ENCODE results near the gene GIT1.
"Not testable (repeated sequence)": the region's sequence is repeated elsewhere in the genome, so short reads cannot be mapped to it uniquely, and the experiment has no call there.

The GIT1 gene

GRCh38 chr17:29559640-29560039, 29.8 kb downstream of the GIT1 start:
- H3K4me3 ChIP-seq (replicated peaks in 1 of 2; ENCODE audit: low read depth in 2 of 2, low read length in 2 of 2): no peak overlapping the region
- no peak for DNase-seq (ENCODE audit: low read depth in 2 of 2)
- TF ChIP-seq, protein P1, sequence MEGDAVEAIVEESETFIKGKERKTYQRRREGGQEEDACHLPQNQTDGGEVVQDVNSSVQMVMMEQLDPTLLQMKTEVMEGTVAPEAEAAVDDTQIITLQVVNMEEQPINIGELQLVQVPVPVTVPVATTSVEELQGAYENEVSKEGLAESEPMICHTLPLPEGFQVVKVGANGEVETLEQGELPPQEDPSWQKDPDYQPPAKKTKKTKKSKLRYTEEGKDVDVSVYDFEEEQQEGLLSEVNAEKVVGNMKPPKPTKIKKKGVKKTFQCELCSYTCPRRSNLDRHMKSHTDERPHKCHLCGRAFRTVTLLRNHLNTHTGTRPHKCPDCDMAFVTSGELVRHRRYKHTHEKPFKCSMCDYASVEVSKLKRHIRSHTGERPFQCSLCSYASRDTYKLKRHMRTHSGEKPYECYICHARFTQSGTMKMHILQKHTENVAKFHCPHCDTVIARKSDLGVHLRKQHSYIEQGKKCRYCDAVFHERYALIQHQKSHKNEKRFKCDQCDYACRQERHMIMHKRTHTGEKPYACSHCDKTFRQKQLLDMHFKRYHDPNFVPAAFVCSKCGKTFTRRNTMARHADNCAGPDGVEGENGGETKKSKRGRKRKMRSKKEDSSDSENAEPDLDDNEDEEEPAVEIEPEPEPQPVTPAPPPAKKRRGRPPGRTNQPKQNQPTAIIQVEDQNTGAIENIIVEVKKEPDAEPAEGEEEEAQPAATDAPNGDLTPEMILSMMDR (IDR thresholded peaks at IDR 0.05; ENCODE audit: low read depth, low read length): no peak

DNA sequence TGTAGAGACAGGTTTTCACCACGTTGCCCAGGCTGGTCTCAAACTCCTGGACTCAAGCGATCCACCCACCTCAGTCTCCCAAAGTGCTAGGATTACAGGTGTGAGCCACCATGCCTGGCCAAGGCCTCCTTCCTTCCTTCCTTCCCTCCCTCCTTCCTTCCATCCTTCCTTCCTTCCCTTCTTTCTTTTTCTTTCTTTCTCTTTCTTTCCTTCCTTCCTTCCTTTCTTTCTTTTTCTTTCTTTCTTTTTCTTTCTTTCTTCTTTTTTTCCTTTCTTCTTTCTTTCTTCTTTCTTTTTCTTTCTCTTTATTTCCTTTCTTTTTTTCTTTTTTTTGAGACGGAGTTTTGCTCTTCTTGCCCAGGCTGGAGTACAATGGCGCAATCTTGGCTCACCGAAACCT, 31.3 kb downstream of the GIT1 start:
- not testable (repeated sequence) for DNase-seq (ENCODE audit: low read depth in 2 of 2)

GRCh38 chr17:29557739-29558116, 31.7 kb downstream of the GIT1 start:
- no peak for DNase-seq (ENCODE audit: low read depth in 2 of 2)
- TF ChIP-seq, protein P1 (IDR thresholded peaks at IDR 0.05; ENCODE audit: low read depth, low read length): no peak
- H3K4me3 ChIP-seq (replicated peaks in 1 of 2; ENCODE audit: low read depth in 2 of 2, low read length in 2 of 2): no peak overlapping the region

More for the DNA sequence above, 31.3 kb downstream of the GIT1 start:
- not testable (repeated sequence) for H3K4me3 ChIP-seq (replicated peaks in 1 of 2; ENCODE audit: low read depth in 2 of 2, low read length in 2 of 2)

DNA sequence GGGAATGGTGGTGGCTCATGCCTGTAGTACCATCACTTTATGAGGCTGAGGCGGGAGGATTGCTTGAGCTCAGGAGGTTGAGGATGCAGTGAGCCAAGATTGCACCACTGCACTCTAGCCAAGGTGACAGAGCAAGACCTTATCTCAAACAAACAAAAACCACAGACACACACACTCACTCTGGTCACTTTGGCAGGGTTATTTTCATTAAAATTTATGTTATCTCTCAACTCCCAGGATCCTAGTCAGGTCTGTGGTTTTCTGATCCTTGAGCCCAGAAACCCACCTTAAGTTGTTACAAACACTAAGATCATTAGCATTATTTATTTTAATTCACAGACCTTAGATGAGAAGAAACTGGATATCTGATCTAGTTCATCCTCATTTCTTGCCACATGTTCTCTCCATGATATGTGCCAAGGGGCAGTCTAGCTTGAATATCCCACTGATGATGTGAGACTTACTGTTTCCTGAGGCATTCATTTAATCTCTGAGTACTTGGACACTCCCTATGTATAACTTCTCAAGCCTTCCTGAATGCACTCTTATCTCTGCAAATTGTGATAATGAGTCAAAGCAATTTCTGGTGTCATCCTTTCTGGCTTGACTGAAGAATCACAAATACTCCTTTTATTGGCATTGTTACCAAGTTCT, 32.2 kb downstream of the GIT1 start:
- no peak overlapping the region for H3K4me3 ChIP-seq (replicated peaks in 1 of 2; ENCODE audit: low read depth in 2 of 2, low read length in 2 of 2)
- DNase-seq (ENCODE audit: low read depth in 2 of 2): peak; percentile 32 to 52
- TF ChIP-seq, protein P1 (IDR thresholded peaks at IDR 0.05; ENCODE audit: low read depth, low read length): no peak

- TF ChIP-seq, protein P1 (IDR thresholded peaks at IDR 0.05; ENCODE audit: low read depth, low read length): no peak
- no peak overlapping the region for H3K4me3 ChIP-seq (replicated peaks in 1 of 2; ENCODE audit: low read depth in 2 of 2, low read length in 2 of 2)
- DNase-seq (ENCODE audit: low read depth in 2 of 2): no peak
Measured at GRCh38 chr17:29555840-29556239, 33.6 kb downstream of the GIT1 start.

DNA sequence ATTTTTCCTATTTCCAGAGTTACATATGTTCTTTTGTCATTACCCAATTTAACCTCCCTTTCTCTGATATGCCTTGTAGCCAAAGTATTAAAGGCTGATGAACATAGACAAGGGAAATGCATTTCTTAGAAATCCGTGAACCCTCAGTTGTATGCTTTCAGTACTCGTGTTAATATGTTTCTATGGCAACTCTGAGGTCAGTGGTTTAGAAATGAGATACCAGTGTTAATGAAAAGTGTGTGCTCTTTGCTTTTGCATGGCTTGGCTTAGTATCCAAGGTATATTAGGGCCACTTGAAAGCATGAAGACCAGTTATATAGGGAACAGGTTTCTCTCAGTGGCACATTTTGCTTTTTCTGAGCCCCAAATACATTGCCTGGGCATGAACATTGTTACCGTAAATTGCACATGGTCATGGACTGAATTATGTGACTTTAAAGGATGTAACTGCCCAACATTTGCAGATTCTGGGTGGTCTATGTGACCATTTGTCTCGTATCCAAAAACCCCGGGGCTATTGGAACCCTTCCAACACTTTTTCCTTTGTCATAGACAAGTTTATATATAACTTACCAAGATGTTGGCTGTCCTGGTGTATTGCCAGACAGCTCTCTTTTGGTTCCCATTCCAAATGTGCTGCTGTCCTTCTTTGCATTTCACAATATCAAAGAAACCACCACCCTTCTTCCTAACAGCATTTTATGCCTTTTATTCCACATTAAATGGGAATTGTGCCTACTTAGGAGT, 40.1 kb downstream of the GIT1 start:
- DNase-seq (ENCODE audit: low read depth in 2 of 2): peak in 1 of 2 donors; percentile 51
- H3K4me3 ChIP-seq (replicated peaks in 1 of 2; ENCODE audit: low read depth in 2 of 2, low read length in 2 of 2): no peak overlapping the region
- TF ChIP-seq, protein P1 (IDR thresholded peaks at IDR 0.05; ENCODE audit: low read depth, low read length): no peak

- H3K4me3 ChIP-seq (replicated peaks in 1 of 2; ENCODE audit: low read depth in 2 of 2, low read length in 2 of 2): no peak overlapping the region
- TF ChIP-seq, protein P1 (IDR thresholded peaks at IDR 0.05; ENCODE audit: low read depth, low read length): no peak
- DNase-seq (ENCODE audit: low read depth in 2 of 2): peak in 1 of 2 donors; percentile 32
Measured at GRCh38 chr17:29546830-29547229, 42.6 kb downstream of the GIT1 start.

All from cardiac fibroblast (primary cell).